GM23338 (cell line): Measurements from ENCODE around the gene IKBIP.

ENCODE experiments used
- ETS1 ChIP-seq: IDR thresholded peaks from 2 replicates; pipeline ENCODE4 v1.6.1; 2016; ENCODE audit warnings: antibody characterized with exemption
- EZH2 ChIP-seq: fragments of 200-600 bp; sonication (generic); IDR thresholded peaks from one replicate; pipeline ENCODE4 v1.8.0; 2017; ENCODE audit warnings: antibody characterized with exemption, mild to moderate bottlenecking, low read depth; ENCODE audit not compliant: unreplicated experiment
- EZH2phosphoT487 ChIP-seq: fragments of 200-600 bp; sonication (generic); IDR thresholded peaks from one replicate; pipeline ENCODE4 v1.8.1; 2018; ENCODE audit warnings: antibody characterized with exemption; ENCODE audit not compliant: unreplicated experiment
- JUNB ChIP-seq: IDR thresholded peaks from one replicate; pipeline ENCODE4 v1.6.1; 2016; ENCODE audit warnings: antibody characterized with exemption; ENCODE audit not compliant: unreplicated experiment
- POLR2AphosphoS5 ChIP-seq: IDR thresholded peaks from 2 replicates; pipeline ENCODE4 v1.6.1; 2016; ENCODE audit warnings: antibody characterized with exemption, low read depth
- TF ChIP-seq, protein P1 (sequence below): IDR thresholded peaks from one replicate; pipeline ENCODE4 v1.6.1; 2018; ENCODE audit warnings: antibody characterized with exemption; ENCODE audit not compliant: unreplicated experiment
- TF ChIP-seq, protein P2 (sequence below), 2 experiments: fragments of 200-600 bp in 1 of 2; sonication (generic) in 1 of 2; conservative IDR thresholded peaks; 2 replicates each; pipeline versions ENCODE4 v1.5.1 to v1.6.1; 2016 to 2017; ENCODE audit warnings: antibody characterized with exemption in 2 of 2, low read depth in 2 of 2, mild to moderate bottlenecking in 2 of 2, moderate library complexity in 1 of 2

DNA sequence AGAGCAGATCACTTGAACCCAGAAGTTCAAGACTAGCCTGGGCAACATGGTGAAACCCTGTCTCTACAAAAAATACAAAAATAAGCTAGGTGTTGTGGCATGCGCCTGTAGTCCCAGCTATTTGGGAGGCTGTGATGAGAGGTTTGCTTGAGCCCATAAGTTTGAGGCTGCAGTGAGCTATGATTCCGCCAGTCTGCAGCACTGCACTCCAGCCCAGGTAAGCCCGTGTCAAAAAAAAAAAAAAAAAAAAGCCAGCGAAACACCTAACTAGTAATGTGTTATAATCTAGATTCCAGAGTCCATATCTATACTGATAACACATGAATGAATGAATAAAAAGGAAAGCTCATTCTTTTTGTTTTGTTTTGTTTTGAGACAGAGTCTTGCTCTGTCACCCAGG, 69.6 kb downstream of the IKBIP start:
- TF ChIP-seq, protein P1, sequence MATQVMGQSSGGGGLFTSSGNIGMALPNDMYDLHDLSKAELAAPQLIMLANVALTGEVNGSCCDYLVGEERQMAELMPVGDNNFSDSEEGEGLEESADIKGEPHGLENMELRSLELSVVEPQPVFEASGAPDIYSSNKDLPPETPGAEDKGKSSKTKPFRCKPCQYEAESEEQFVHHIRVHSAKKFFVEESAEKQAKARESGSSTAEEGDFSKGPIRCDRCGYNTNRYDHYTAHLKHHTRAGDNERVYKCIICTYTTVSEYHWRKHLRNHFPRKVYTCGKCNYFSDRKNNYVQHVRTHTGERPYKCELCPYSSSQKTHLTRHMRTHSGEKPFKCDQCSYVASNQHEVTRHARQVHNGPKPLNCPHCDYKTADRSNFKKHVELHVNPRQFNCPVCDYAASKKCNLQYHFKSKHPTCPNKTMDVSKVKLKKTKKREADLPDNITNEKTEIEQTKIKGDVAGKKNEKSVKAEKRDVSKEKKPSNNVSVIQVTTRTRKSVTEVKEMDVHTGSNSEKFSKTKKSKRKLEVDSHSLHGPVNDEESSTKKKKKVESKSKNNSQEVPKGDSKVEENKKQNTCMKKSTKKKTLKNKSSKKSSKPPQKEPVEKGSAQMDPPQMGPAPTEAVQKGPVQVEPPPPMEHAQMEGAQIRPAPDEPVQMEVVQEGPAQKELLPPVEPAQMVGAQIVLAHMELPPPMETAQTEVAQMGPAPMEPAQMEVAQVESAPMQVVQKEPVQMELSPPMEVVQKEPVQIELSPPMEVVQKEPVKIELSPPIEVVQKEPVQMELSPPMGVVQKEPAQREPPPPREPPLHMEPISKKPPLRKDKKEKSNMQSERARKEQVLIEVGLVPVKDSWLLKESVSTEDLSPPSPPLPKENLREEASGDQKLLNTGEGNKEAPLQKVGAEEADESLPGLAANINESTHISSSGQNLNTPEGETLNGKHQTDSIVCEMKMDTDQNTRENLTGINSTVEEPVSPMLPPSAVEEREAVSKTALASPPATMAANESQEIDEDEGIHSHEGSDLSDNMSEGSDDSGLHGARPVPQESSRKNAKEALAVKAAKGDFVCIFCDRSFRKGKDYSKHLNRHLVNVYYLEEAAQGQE: no peak
- TF ChIP-seq, protein P2, sequence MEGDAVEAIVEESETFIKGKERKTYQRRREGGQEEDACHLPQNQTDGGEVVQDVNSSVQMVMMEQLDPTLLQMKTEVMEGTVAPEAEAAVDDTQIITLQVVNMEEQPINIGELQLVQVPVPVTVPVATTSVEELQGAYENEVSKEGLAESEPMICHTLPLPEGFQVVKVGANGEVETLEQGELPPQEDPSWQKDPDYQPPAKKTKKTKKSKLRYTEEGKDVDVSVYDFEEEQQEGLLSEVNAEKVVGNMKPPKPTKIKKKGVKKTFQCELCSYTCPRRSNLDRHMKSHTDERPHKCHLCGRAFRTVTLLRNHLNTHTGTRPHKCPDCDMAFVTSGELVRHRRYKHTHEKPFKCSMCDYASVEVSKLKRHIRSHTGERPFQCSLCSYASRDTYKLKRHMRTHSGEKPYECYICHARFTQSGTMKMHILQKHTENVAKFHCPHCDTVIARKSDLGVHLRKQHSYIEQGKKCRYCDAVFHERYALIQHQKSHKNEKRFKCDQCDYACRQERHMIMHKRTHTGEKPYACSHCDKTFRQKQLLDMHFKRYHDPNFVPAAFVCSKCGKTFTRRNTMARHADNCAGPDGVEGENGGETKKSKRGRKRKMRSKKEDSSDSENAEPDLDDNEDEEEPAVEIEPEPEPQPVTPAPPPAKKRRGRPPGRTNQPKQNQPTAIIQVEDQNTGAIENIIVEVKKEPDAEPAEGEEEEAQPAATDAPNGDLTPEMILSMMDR (conservative IDR thresholded peaks at IDR 0.05; ENCODE audit: low read depth in 2 of 2): no peak
- TF ChIP-seq POLR2AphosphoS5: no peak
- TF ChIP-seq EZH2phosphoT487: no peak
- no peak for TF ChIP-seq JUNB
- TF ChIP-seq EZH2: no peak
- TF ChIP-seq ETS1: no peak
